A549 (cell line): ENCODE measurements around the gene CEBPG. TPM values are rescaled to one million over a fixed set of nuclear protein-coding genes. Genes with fewer than 3 reads are reported as not detected.

Experiments
- ATAC-seq, 2 experiments: fragments of 200-7000 bp in 1 of 2; fragments of >200 bp in 1 of 2; cut with Nextera tagmentation in 1 of 2; cut with Tn5 transposase in 1 of 2; 3 replicates each; pipeline versions ENCODE4 v1.8.0 to v1.9.1; 2018 to 2020; ENCODE audit warnings: mild to moderate bottlenecking in 1 of 2, moderate library complexity in 1 of 2
- CTCF ChIA-PET: fragments of 300-600 bp; sonication (Branson Sonifier 250); formaldehyde crosslinking; extraction: SDS; loops from one replicate; lab custom pipeline; 2021; ENCODE audit warnings: antibody characterized with exemption, inconsistent platforms; lab: Yijun Ruan, JAX
- POLR2A ChIA-PET: fragments of 350-600 bp; formaldehyde crosslinking; extraction: SDS; loops from one replicate; lab custom pipeline; 2021; ENCODE audit warnings: antibody characterized with exemption, inconsistent platforms; lab: Yijun Ruan, JAX
- DNase-seq, 2 experiments: peaks; one replicate each; pipeline versions ENCODE4 v3.0.0 to v3.0.0-alpha.2; 2011 to 2016; ENCODE audit warnings: low read depth in 1 of 2, low spot score in 1 of 2
- FAIRE-seq: peaks from 2 replicates; lab custom pipeline; 2011; peaks lifted over from hg19 to GRCh38; lab: Jason Lieb, UNC
- H3K27ac ChIP-seq, 2 experiments: fragments of >200 bp; sonication (Bioruptor Twin); formaldehyde crosslinking; 3 replicates each; pipeline ENCODE4 v1.5.1; 2016 to 2017
- H3K4me1 ChIP-seq: fragments of >200 bp; sonication (Bioruptor Twin); formaldehyde crosslinking; 3 replicates; pipeline ENCODE4 v1.6.1; 2016
- H3K4me2 ChIP-seq: fragments of >200 bp; sonication (Bioruptor Twin); formaldehyde crosslinking; 3 replicates; pipeline ENCODE4 v1.6.1; 2016
- H3K4me3 ChIP-seq: fragments of >200 bp; sonication (Bioruptor Twin); formaldehyde crosslinking; 3 replicates; pipeline ENCODE4 v1.5.1; 2016
- H3K9me3 ChIP-seq: fragments of >200 bp; sonication (Bioruptor Twin); formaldehyde crosslinking; 3 replicates; pipeline ENCODE4 v1.6.1; 2016
- BHLHE40 ChIP-seq: IDR thresholded peaks from 2 replicates; pipeline ENCODE4 v1.6.1; 2012; ENCODE audit warnings: low read depth, low read length, inconsistent platforms
- CBX2 ChIP-seq: fragments of 200-600 bp; sonication (generic); IDR thresholded peaks from 2 replicates; pipeline ENCODE4 v1.6.1; 2016; ENCODE audit warnings: low read depth, mild to moderate bottlenecking, borderline replicate concordance
- EHF ChIP-seq: fragments of 250-450 bp; sonication (Bioruptor Pico); IDR thresholded peaks from 2 replicates; pipeline ENCODE4 v1.5.0; 2020; ENCODE audit warnings: mild to moderate bottlenecking
- FOSL2 ChIP-seq, 2 experiments: fragments of 450-650 bp in 1 of 2; fragments of >200 bp in 1 of 2; sonication (Bioruptor Twin) in 1 of 2; formaldehyde crosslinking; IDR thresholded peaks; 2 replicates each; pipeline versions ENCODE4 v1.5.0 to v1.6.1; 2016 to 2020; ENCODE audit warnings: mild to moderate bottlenecking in 1 of 2, moderate library complexity in 1 of 2
- HDAC2 ChIP-seq: fragments of 200-600 bp; sonication (generic); IDR thresholded peaks from 2 replicates; pipeline ENCODE4 v1.6.1; 2016
- HEYL ChIP-seq: fragments of 250-450 bp; sonication (Bioruptor Pico); IDR thresholded peaks from 2 replicates; pipeline ENCODE4 v1.8.0; 2021; ENCODE audit warnings: mild to moderate bottlenecking, moderate library complexity
- HOXB5 ChIP-seq: fragments of 250-450 bp; sonication (Bioruptor Pico); IDR thresholded peaks from 2 replicates; pipeline ENCODE4 v1.5.0; 2020; ENCODE audit warnings: mild to moderate bottlenecking, moderate library complexity
- JUN ChIP-seq, 2 experiments: fragments of >200 bp; sonication (Bioruptor Twin); formaldehyde crosslinking; IDR thresholded peaks; 2 replicates in 1 of 2; 3 replicates in 1 of 2; pipeline ENCODE4 v1.6.1; 2016 to 2017
- JUNB ChIP-seq: fragments of >200 bp; sonication (Bioruptor Twin); formaldehyde crosslinking; IDR thresholded peaks from 2 replicates; pipeline ENCODE4 v1.6.1; 2016
- MAFK ChIP-seq: fragments of 450-650 bp; IDR thresholded peaks from 2 replicates; pipeline ENCODE4 v1.6.1; 2014; ENCODE audit not compliant: partially characterized antibody
- MYC ChIP-seq: IDR thresholded peaks from 2 replicates; pipeline ENCODE4 v1.6.1; 2012; ENCODE audit warnings: mild to moderate bottlenecking, inconsistent platforms, low read length, improper control_type of control experiment, borderline replicate concordance
- NFE2L2 ChIP-seq: fragments of 150-350 bp; conservative IDR thresholded peaks from 2 replicates; pipeline ENCODE4 v1.6.1; 2014; ENCODE audit warnings: low read length
- PHF8 ChIP-seq: fragments of 200-600 bp; sonication (generic); IDR thresholded peaks from 2 replicates; pipeline ENCODE4 v1.6.1; 2016; ENCODE audit warnings: low read depth, mild to moderate bottlenecking, antibody characterized with exemption, moderate library complexity, borderline replicate concordance
- RAD21 ChIP-seq, 2 experiments: fragments of >200 bp in 1 of 2; sonication (Bioruptor Twin) in 1 of 2; formaldehyde crosslinking in 1 of 2; IDR thresholded peaks in 1 of 2; conservative IDR thresholded peaks in 1 of 2; 2 replicates in 1 of 2; 3 replicates in 1 of 2; pipeline ENCODE4 v1.6.1; 2012 to 2018; ENCODE audit warnings: inconsistent platforms in 1 of 2
- RARB ChIP-seq: fragments of 250-450 bp; sonication (Bioruptor Pico); IDR thresholded peaks from 2 replicates; pipeline ENCODE4 v1.8.0; 2021; ENCODE audit warnings: mild to moderate bottlenecking, moderate library complexity
- SREBF2 ChIP-seq: fragments of 450-650 bp; IDR thresholded peaks from 2 replicates; pipeline ENCODE4 v1.6.1; 2014; ENCODE audit warnings: mild to moderate bottlenecking, moderate library complexity
- TFCP2L1 ChIP-seq: fragments of 250-450 bp; sonication (Bioruptor Pico); IDR thresholded peaks from 2 replicates; pipeline ENCODE4 v1.5.0; 2021; ENCODE audit warnings: mild to moderate bottlenecking
- TP53 ChIP-seq: fragments of 250-450 bp; sonication (Bioruptor Pico); IDR thresholded peaks from 2 replicates; pipeline ENCODE4 v1.5.0; 2021; ENCODE audit warnings: mild to moderate bottlenecking, moderate library complexity
- ZNF302 ChIP-seq: fragments of 250-450 bp; sonication (Bioruptor Pico); IDR thresholded peaks from 2 replicates; pipeline ENCODE4 v1.9.0; 2021; ENCODE audit warnings: inconsistent platforms, mild to moderate bottlenecking, moderate library complexity
- WGBS: methylation state at CpG from one replicate; pipeline ENCODE4 v1.1.6; 2017; ENCODE audit errors: missing lambda C conversion rate; 5-methylcytosine and 5-hydroxymethylcytosine counted together
- polyA plus RNA-seq, 4 experiments: library from polyadenylated mRNA; depleted of rRNA in 3 of 4; stranded (reverse); fragments of >200 nt; fragmentation: RNase III in 1 of 4; extraction: RNeasy Plus Mini Kit Qiagen cat#74134 plus additional on column Dnase treatment in 1 of 4; gene quantifications; 2 replicates in 3 of 4; 3 replicates in 1 of 4; pipeline ENCODE4 v1.2.3, GENCODE V29; 2011 to 2017
- TF ChIP-seq, protein P1 (sequence below): fragments of 450-650 bp; IDR thresholded peaks from 2 replicates; pipeline ENCODE4 v1.6.1; 2014; ENCODE audit warnings: antibody characterized with exemption
- TF ChIP-seq, protein P2 (sequence below): fragments of 200-600 bp; sonication (generic); IDR thresholded peaks from 2 replicates; pipeline ENCODE4 v1.6.1; 2016; ENCODE audit warnings: antibody characterized with exemption, mild to moderate bottlenecking, moderate library complexity
- TF ChIP-seq, protein P3 (sequence below): fragments of 250-450 bp; sonication (Bioruptor Pico); IDR thresholded peaks from 2 replicates; pipeline ENCODE4 v1.5.0; 2021; ENCODE audit warnings: mild to moderate bottlenecking, moderate library complexity, borderline replicate concordance
- TF ChIP-seq, protein P4 (sequence below): IDR thresholded peaks from 2 replicates; pipeline ENCODE4 v1.6.1; 2012; ENCODE audit warnings: low read depth, borderline replicate concordance
- TF ChIP-seq, protein P5 (sequence below): fragments of >200 bp; sonication (Bioruptor Twin); formaldehyde crosslinking; IDR thresholded peaks from 2 replicates; pipeline ENCODE4 v1.6.1; 2016

Gene CEBPG
- polyA plus RNA-seq, 2 of the 4 experiments (the other 2 are of a cell fraction), result 34.3 to 138 TPM

DNA sequence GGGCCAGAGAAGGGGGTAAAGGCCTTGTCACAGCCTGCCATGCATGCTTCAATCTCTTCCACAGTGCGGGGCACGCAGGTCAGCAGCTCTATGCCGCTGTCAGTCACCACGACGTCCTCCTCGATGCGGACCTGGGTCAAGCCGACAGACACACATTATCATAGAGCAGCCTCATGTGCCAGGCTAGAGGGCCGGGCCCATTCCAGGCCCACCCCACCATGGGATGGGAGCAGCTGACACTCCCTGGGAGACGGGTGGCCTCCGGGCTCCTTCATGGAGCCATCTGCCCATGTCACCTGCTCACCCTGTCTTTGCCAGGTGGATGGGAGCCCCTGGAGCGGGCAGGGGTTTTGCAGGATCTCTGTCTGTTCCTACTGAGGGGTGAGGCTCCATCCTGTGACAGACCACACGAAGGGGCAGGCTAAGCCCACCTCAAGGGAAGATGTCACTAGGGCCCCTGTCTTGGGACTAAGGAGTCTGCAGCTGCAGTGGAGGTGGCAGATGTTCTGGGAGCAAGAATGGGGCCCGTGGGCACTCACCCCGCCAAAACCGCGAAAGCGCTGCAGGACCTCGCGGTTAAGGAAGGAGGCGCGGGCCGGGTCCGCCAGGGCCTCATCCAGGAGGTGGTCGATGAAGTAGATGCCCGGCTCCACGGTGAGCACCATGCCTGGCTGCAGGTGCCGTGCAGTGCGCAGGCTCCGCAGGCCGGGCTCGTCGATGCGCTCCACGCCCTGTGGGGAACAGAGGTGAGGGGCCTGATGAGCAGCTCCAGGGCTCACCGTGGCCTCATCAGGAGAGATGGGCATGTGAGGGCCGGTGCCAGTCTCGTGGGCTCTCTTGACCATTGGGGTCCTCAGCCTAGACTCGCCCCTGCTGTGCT is 14.1 kb downstream of the CEBPG start:
- ATAC-seq, result no peak
- CTCF ChIA-PET, result interaction anchor here (0.9 to 36.3 kb wide), 10 partner anchors 9 to 390 kb away, joined by 3 to 1493 read pairs (median 10); partner anchors contain the start of genes CEBPA and CEBPG
- Histone ChIP-seq H3K27ac (no peak overlapping the region), H3K4me1 (peaks cover 14% of the 10 kb centered on the region; the same call in 2 of the 3 replicates), H3K4me3 (no peak overlapping the region), H3K4me2 (no peak overlapping the region), H3K9me3 (no peaks in the 10 kb centered on the region)
- no peak for FAIRE-seq
- TF ChIP-seq, protein P1, sequence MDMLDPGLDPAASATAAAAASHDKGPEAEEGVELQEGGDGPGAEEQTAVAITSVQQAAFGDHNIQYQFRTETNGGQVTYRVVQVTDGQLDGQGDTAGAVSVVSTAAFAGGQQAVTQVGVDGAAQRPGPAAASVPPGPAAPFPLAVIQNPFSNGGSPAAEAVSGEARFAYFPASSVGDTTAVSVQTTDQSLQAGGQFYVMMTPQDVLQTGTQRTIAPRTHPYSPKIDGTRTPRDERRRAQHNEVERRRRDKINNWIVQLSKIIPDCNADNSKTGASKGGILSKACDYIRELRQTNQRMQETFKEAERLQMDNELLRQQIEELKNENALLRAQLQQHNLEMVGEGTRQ, result no peak
- no peak for TF ChIP-seq HOXB5
- no peak for TF ChIP-seq FOSL2 (IDR thresholded peaks at IDR 0.05)
- TF ChIP-seq FOSL2 (CRISPR knock-in tag; IDR thresholded peaks at IDR 0.05), result no peak
- no peak for TF ChIP-seq CBX2
- TF ChIP-seq JUN (IDR thresholded peaks at IDR 0.05), result no peak
- TF ChIP-seq ZNF302, result no peak
- TF ChIP-seq MYC, result no peak
- no peak for TF ChIP-seq TFCP2L1 (CRISPR knock-in tag)
- no peak for TF ChIP-seq TP53 (CRISPR knock-in tag)
- TF ChIP-seq BHLHE40, result no peak
- no peak for TF ChIP-seq HDAC2
- DNase-seq, result no peak
- POLR2A ChIA-PET, result interaction anchor here (0.9 to 1.6 kb wide), 2 partner anchors 14 to 16 kb away, joined by 4 to 7 read pairs; partner anchors contain the start of gene CEBPG
- WGBS, result 94% methylated on average over 39 of the region's 39 CpGs

DNA sequence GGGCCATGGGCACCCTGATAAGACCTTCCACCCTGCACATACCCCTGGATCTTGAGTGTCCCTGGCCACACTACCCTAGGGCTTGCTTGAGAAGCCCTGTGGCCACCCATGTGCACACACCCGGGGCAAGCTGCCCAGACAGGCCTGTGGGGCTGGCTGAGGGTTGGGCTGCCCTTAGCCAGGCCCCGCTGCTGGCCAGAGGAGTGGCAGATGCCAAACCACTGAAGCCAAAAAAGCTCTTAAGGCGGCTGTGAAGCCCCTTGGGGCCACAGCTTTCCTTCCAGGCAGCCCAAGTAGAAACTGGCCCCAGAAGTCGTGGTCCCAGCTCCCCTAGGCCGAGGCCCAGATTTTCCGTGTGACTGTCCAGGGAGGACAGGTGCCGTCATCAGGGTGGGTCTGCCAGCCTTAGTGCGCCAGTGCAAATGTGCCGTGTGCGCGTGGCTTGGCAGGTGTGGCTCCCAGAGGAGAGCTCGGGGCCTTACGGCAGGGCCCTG is 14.8 kb downstream of the CEBPG start:
- CTCF ChIA-PET, result interaction anchor here (0.9 to 36.3 kb wide), 8 partner anchors 10 to 390 kb away, joined by 3 to 1493 read pairs (median 10); partner anchors contain the start of genes CEBPA and CEBPG
- POLR2A ChIA-PET, result interaction anchor here (0.9 to 1.6 kb wide), 2 partner anchors 14 to 17 kb away, joined by 4 to 7 read pairs; partner anchors contain the start of gene CEBPG

DNA sequence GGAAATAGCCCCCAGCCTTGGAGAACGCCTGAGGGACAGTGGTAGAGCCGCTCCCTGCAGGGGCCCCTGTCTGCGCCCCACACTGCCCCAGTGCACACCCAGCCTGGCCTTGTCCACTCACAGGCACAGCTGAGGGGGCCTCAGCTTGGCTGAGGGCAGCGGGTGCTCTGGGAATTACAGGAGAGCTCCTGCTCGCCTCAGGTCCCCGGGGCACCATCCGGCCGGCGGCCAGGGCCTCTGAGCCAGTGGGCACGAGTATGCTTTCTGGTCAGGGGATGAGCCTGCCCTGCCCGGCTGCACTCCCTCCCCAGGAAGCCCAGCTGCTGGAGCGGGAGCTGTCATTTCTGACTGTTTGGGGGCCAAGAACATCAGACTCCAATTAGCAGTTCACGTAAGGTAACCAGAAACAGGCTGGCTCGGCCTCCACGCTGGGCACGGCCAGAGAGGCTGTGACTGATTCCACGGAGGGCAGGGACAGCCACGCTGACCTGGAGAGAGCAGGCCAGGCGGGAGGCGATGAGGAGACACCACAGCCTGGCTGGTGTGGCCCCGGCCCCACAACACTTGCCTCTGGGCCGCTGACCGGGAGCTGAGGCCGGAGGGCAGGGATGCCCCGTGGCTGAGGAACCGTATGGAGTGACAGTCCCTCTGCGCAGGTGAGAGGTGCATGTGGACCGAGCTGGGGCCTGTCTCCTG is 15.4 kb downstream of the CEBPG start:
- ATAC-seq (no peak), DNase-seq (no peak), FAIRE-seq (no peak)
- H3K4me1 ChIP-seq, result peaks cover 20% of the 10 kb centered on the region; the same call in 2 of the 3 replicates
- no peak overlapping the region for H3K27ac ChIP-seq
- no peak overlapping the region for H3K4me2 ChIP-seq
- TF ChIP-seq, protein P2, sequence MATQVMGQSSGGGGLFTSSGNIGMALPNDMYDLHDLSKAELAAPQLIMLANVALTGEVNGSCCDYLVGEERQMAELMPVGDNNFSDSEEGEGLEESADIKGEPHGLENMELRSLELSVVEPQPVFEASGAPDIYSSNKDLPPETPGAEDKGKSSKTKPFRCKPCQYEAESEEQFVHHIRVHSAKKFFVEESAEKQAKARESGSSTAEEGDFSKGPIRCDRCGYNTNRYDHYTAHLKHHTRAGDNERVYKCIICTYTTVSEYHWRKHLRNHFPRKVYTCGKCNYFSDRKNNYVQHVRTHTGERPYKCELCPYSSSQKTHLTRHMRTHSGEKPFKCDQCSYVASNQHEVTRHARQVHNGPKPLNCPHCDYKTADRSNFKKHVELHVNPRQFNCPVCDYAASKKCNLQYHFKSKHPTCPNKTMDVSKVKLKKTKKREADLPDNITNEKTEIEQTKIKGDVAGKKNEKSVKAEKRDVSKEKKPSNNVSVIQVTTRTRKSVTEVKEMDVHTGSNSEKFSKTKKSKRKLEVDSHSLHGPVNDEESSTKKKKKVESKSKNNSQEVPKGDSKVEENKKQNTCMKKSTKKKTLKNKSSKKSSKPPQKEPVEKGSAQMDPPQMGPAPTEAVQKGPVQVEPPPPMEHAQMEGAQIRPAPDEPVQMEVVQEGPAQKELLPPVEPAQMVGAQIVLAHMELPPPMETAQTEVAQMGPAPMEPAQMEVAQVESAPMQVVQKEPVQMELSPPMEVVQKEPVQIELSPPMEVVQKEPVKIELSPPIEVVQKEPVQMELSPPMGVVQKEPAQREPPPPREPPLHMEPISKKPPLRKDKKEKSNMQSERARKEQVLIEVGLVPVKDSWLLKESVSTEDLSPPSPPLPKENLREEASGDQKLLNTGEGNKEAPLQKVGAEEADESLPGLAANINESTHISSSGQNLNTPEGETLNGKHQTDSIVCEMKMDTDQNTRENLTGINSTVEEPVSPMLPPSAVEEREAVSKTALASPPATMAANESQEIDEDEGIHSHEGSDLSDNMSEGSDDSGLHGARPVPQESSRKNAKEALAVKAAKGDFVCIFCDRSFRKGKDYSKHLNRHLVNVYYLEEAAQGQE, result no peak
- TF ChIP-seq JUNB (no peak), SREBF2 (no peak), NFE2L2 (no peak), EHF (CRISPR knock-in tag) (no peak), ZNF302 (no peak), RAD21 (conservative IDR thresholded peaks at IDR 0.05 in 1 of 2, IDR thresholded peaks at IDR 0.05 in 1 of 2) (no peak), RARB (CRISPR knock-in tag) (no peak), HEYL (no peak)
- TF ChIP-seq, protein P3, sequence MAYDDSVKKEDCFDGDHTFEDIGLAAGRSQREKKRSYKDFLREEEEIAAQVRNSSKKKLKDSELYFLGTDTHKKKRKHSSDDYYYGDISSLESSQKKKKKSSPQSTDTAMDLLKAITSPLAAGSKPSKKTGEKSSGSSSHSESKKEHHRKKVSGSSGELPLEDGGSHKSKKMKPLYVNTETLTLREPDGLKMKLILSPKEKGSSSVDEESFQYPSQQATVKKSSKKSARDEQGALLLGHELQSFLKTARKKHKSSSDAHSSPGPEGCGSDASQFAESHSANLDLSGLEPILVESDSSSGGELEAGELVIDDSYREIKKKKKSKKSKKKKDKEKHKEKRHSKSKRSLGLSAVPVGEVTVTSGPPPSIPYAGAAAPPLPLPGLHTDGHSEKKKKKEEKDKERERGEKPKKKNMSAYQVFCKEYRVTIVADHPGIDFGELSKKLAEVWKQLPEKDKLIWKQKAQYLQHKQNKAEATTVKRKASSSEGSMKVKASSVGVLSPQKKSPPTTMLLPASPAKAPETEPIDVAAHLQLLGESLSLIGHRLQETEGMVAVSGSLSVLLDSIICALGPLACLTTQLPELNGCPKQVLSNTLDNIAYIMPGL (CRISPR knock-in tag), result no peak
- TF ChIP-seq, protein P4, sequence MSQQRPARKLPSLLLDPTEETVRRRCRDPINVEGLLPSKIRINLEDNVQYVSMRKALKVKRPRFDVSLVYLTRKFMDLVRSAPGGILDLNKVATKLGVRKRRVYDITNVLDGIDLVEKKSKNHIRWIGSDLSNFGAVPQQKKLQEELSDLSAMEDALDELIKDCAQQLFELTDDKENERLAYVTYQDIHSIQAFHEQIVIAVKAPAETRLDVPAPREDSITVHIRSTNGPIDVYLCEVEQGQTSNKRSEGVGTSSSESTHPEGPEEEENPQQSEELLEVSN, result no peak
- TF ChIP-seq, protein P5, sequence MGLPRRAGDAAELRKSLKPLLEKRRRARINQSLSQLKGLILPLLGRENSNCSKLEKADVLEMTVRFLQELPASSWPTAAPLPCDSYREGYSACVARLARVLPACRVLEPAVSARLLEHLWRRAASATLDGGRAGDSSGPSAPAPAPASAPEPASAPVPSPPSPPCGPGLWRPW, result no peak
- H3K4me3 ChIP-seq, result no peak overlapping the region
- WGBS, result 92% methylated on average over 26 of the region's 28 CpGs
- CTCF ChIA-PET, result interaction anchor here (0.9 to 36.3 kb wide), 8 partner anchors 11 to 389 kb away, joined by 3 to 1493 read pairs (median 10); partner anchors contain the start of genes CEBPA and CEBPG
- POLR2A ChIA-PET, result interaction anchor here (0.9 to 1.6 kb wide), 2 partner anchors 15 to 17 kb away, joined by 4 to 7 read pairs; partner anchors contain the start of gene CEBPG
- H3K9me3 ChIP-seq, result no peaks in the 10 kb centered on the region

More for the DNA sequence above, 14.8 kb downstream of the CEBPG start:
- 86% methylated on average over 13 of the region's 13 CpGs for WGBS
- FAIRE-seq (no peak), ATAC-seq (no peak), DNase-seq (no peak)
- TF ChIP-seq MAFK (no peak), TP53 (CRISPR knock-in tag) (no peak), PHF8 (no peak)
- Histone ChIP-seq H3K4me2 (no peak overlapping the region), H3K9me3 (no peaks in the 10 kb centered on the region), H3K4me1 (peaks cover 16% of the 10 kb centered on the region; the same call in 2 of the 3 replicates), H3K4me3 (no peak overlapping the region), H3K27ac (no peak overlapping the region)
